H1 (cell line): ENCODE results near the gene MYNN. TPM values are rescaled to one million over a fixed set of nuclear protein-coding genes. Genes with fewer than 3 reads are reported as not detected.

ENCODE experiments used
- CTCF ChIA-PET: fragments of 300-600 bp; sonication (Branson Sonifier 250); formaldehyde crosslinking; loops from one replicate; lab custom pipeline; 2021; ENCODE audit not compliant: partially characterized antibody; lab: Charles Lee
- POLR2A ChIA-PET: fragments of 300-600 bp; sonication (Branson Sonifier 250); formaldehyde crosslinking; loops from one replicate; lab custom pipeline; 2021; ENCODE audit warnings: inconsistent platforms; ENCODE audit not compliant: partially characterized antibody; lab: Charles Lee
- DNase-seq, 2 experiments: peaks; one replicate each; pipeline versions ENCODE4 v3.0.0 to v3.0.0-alpha.2; 2010 to 2022; ENCODE audit warnings: low spot score in 2 of 2, low read depth in 1 of 2, mixed read lengths in 1 of 2
- FAIRE-seq: peaks from 2 replicates; lab custom pipeline; 2011; peaks lifted over from hg19 to GRCh38; lab: Jason Lieb, UNC
- H2AFZ ChIP-seq: 2 replicates; pipeline ENCODE4 v1.8.1; 2012; ENCODE audit warnings: low read length, inconsistent platforms
- H2AK5ac ChIP-seq: 2 replicates; pipeline ENCODE4 v1.6.1; 2013; ENCODE audit warnings: low read depth, low read length
- H2BK120ac ChIP-seq: replicated peaks from 2 replicates; pipeline ENCODE3; 2013; ENCODE audit warnings: low read depth, low read length, inconsistent platforms
- H2BK12ac ChIP-seq: 2 replicates; pipeline ENCODE4 v1.6.1; 2013; ENCODE audit warnings: low read depth, low read length
- H2BK15ac ChIP-seq: 2 replicates; pipeline ENCODE4 v1.6.1; 2013; ENCODE audit warnings: low read length
- H2BK20ac ChIP-seq: 2 replicates; pipeline ENCODE4 v1.6.1; 2013; ENCODE audit warnings: low read length
- H2BK5ac ChIP-seq: 2 replicates; pipeline ENCODE4 v1.6.1; 2013; ENCODE audit warnings: low read depth, low read length
- H3K14ac ChIP-seq: 2 replicates; pipeline ENCODE4 v1.6.1; 2013; ENCODE audit warnings: inconsistent platforms; ENCODE audit not compliant: insufficient read length
- H3K18ac ChIP-seq: 2 replicates; pipeline ENCODE4 v1.6.1; 2013; ENCODE audit warnings: low read length; ENCODE audit errors: extremely low read depth
- H3K23ac ChIP-seq: 2 replicates; pipeline ENCODE4 v1.6.1; 2013; ENCODE audit warnings: inconsistent platforms; ENCODE audit not compliant: insufficient read length
- H3K23me2 ChIP-seq: 2 replicates; pipeline ENCODE4 v1.6.1; 2013; ENCODE audit warnings: low read depth, low read length
- H3K27ac ChIP-seq: 2 replicates; pipeline ENCODE4 v1.6.1; 2011; ENCODE audit warnings: low read depth, low read length, inconsistent platforms
- H3K27me3 ChIP-seq, 4 experiments: replicated peaks in 1 of 4; 1 replicate in 1 of 4; 2 replicates in 3 of 4; pipeline versions ENCODE4 v1.6.1 to v1.8.1; 2011 to 2013; ENCODE audit warnings: low read length in 3 of 4, mild to moderate bottlenecking in 3 of 4, inconsistent platforms in 2 of 4, mixed read lengths in 2 of 4, moderate library complexity in 1 of 4; ENCODE audit not compliant: control insufficient read depth in 3 of 4, insufficient read depth in 3 of 4; ENCODE audit errors: extremely low read depth in 1 of 4
- H3K36me3 ChIP-seq, 4 experiments: 2 replicates each; pipeline versions ENCODE4 v1.6.1 to v1.8.1; 2011 to 2013; ENCODE audit warnings: mild to moderate bottlenecking in 4 of 4, low read length in 3 of 4, moderate library complexity in 2 of 4, control low read depth in 1 of 4, inconsistent platforms in 1 of 4; ENCODE audit not compliant: insufficient read depth in 4 of 4, control insufficient read depth in 2 of 4
- H3K4ac ChIP-seq: replicated peaks from 2 replicates; pipeline ENCODE3; 2013; ENCODE audit warnings: low read length, low read depth, mixed read lengths, inconsistent platforms; ENCODE audit not compliant: insufficient read length
- H3K4me1 ChIP-seq, 4 experiments: replicated peaks in 1 of 4; 1 replicate in 1 of 4; 2 replicates in 3 of 4; pipeline versions ENCODE4 v1.6.1 to v1.8.1; 2011 to 2013; ENCODE audit warnings: low read length in 3 of 4, inconsistent platforms in 2 of 4, mixed read lengths in 1 of 4; ENCODE audit not compliant: insufficient read depth in 4 of 4, control insufficient read depth in 3 of 4
- H3K4me2 ChIP-seq, 2 experiments: 2 replicates each; pipeline versions ENCODE4 v1.6.1 to v1.8.1; 2011 to 2013; ENCODE audit warnings: low read depth in 2 of 2, low read length in 2 of 2, control low read depth in 1 of 2, inconsistent platforms in 1 of 2, mild to moderate bottlenecking in 1 of 2; ENCODE audit not compliant: insufficient read depth in 1 of 2
- H3K4me3 ChIP-seq, 4 experiments: fragments of 200-600, 300-600 bp in 1 of 4; sonication (generic), shearing (Covaris generic), sonication (Bioruptor Twin) in 1 of 4; 2 replicates each; pipeline versions ENCODE4 v1.5.1 to v1.8.1; 2011 to 2016; ENCODE audit warnings: low read length in 4 of 4, low read depth in 3 of 4, control low read depth in 2 of 4, inconsistent platforms in 2 of 4, mild to moderate bottlenecking in 2 of 4, mixed read lengths in 1 of 4, moderate library complexity in 1 of 4; ENCODE audit not compliant: insufficient read depth in 2 of 4; ENCODE audit errors: extremely low read depth in 1 of 4
- H3K56ac ChIP-seq: replicated peaks from 2 replicates; pipeline ENCODE3; 2013; ENCODE audit warnings: low read depth, mild to moderate bottlenecking, mixed read lengths, low read length, inconsistent platforms; ENCODE audit not compliant: insufficient read length
- H3K79me1 ChIP-seq: 2 replicates; pipeline ENCODE4 v1.6.1; 2013; ENCODE audit warnings: low read depth, low read length, control low read depth
- H3K79me2 ChIP-seq, 2 experiments: 2 replicates each; pipeline versions ENCODE4 v1.6.1 to v1.8.1; 2012 to 2013; ENCODE audit warnings: low read length in 2 of 2, mild to moderate bottlenecking in 2 of 2, inconsistent platforms in 1 of 2; ENCODE audit not compliant: insufficient read depth in 2 of 2, control insufficient read depth in 1 of 2
- H3K9ac ChIP-seq, 4 experiments: replicated peaks in 1 of 4; 1 replicate in 1 of 4; 2 replicates in 3 of 4; pipeline versions ENCODE4 v1.6.1 to v1.8.1; 2011 to 2013; ENCODE audit warnings: low read depth in 3 of 4, low read length in 3 of 4, control low read depth in 2 of 4, mild to moderate bottlenecking in 2 of 4, moderate library complexity in 2 of 4, inconsistent platforms in 1 of 4; ENCODE audit errors: extremely low read depth in 1 of 4
- H3K9me3 ChIP-seq, 2 experiments: 2 replicates each; pipeline versions ENCODE4 v1.6.1 to v1.8.1; 2012 to 2013; ENCODE audit warnings: mild to moderate bottlenecking in 2 of 2, moderate library complexity in 2 of 2, control low read depth in 1 of 2, inconsistent platforms in 1 of 2, low read depth in 1 of 2, low read length in 1 of 2, mixed read lengths in 1 of 2; ENCODE audit not compliant: insufficient read depth in 2 of 2
- H4K20me1 ChIP-seq, 2 experiments: replicated peaks in 1 of 2; 2 replicates each; pipeline versions ENCODE3 to v1.8.1; 2011 to 2013; ENCODE audit warnings: inconsistent platforms in 2 of 2, low read length in 2 of 2, mild to moderate bottlenecking in 1 of 2; ENCODE audit not compliant: insufficient read depth in 2 of 2, control insufficient read depth in 1 of 2
- H4K5ac ChIP-seq: 2 replicates; pipeline ENCODE4 v1.6.1; 2013; ENCODE audit warnings: low read length, low read depth, mixed read lengths, inconsistent platforms; ENCODE audit not compliant: insufficient read length
- H4K8ac ChIP-seq: 2 replicates; pipeline ENCODE4 v1.8.0; 2013; ENCODE audit warnings: mild to moderate bottlenecking, moderate library complexity, low read length, inconsistent platforms; ENCODE audit not compliant: insufficient read depth; ENCODE audit errors: extremely low read depth
- H4K91ac ChIP-seq: replicated peaks from 2 replicates; pipeline ENCODE3; 2013; ENCODE audit warnings: low read length, mixed read lengths, inconsistent platforms; ENCODE audit not compliant: insufficient read length
- EGR1 ChIP-seq: IDR thresholded peaks from 2 replicates; pipeline ENCODE4 v1.6.1; 2011; ENCODE audit warnings: low read depth, low read length, borderline replicate concordance
- GTF2F1 ChIP-seq: IDR thresholded peaks from 2 replicates; pipeline ENCODE4 v1.6.1; 2012; ENCODE audit warnings: low read depth, low read length, improper control_type of control experiment, borderline replicate concordance
- RBBP5 ChIP-seq: IDR thresholded peaks from 2 replicates; pipeline ENCODE4 v1.7.1; 2012; ENCODE audit warnings: low read depth, mild to moderate bottlenecking, inconsistent platforms, low read length, moderate library complexity, borderline replicate concordance
- SAP30 ChIP-seq: fragments of 300-600 bp; sonication (generic); IDR thresholded peaks from 2 replicates; pipeline ENCODE4 v1.7.1; 2012; ENCODE audit warnings: low read length, moderate library complexity, mild to moderate bottlenecking, inconsistent platforms; ENCODE audit not compliant: insufficient read depth, insufficient replicate concordance
- SIX5 ChIP-seq: IDR thresholded peaks from 2 replicates; pipeline ENCODE4 v1.6.1; 2011; ENCODE audit warnings: mild to moderate bottlenecking, low read depth, low read length
- SP1 ChIP-seq: IDR thresholded peaks from 2 replicates; pipeline ENCODE4 v1.6.1; 2011; ENCODE audit warnings: low read depth, low read length
- TBP ChIP-seq: IDR thresholded peaks from 2 replicates; pipeline ENCODE4 v1.6.1; 2011; ENCODE audit warnings: low read depth, low read length, improper control_type of control experiment
- WGBS, 2 experiments: shearing (Covaris generic) in 1 of 2; methylation state at CpG; one replicate each; pipeline versions ENCODE4 v1.1.6 to v1.1.7; 2013 to 2015; ENCODE audit warnings: low lambda C conversion rate in 2 of 2, mixed read lengths in 2 of 2, inconsistent platforms in 1 of 2, low coverage in 1 of 2, missing lambda C conversion rate in 1 of 2; ENCODE audit not compliant: insufficient replicate concordance in 2 of 2, insufficient coverage in 1 of 2, insufficient read length in 1 of 2; ENCODE audit errors: extremely low coverage in 1 of 2, missing lambda C conversion rate in 1 of 2; 5-methylcytosine and 5-hydroxymethylcytosine counted together
- polyA plus RNA-seq, 7 experiments: library from polyadenylated mRNA; depleted of rRNA in 3 of 7; stranded (reverse) in 5 of 7; unstranded in 2 of 7; fragments of >200 nt in 5 of 7; fragments of 200-250 nt in 2 of 7; gene quantifications; 1 replicate in 5 of 7; 2 replicates in 1 of 7; 4 replicates in 1 of 7; pipeline versions ENCODE4 v1.2.1 to v1.2.3, GENCODE V29; 2011 to 2013; ENCODE audit warnings: missing spikeins in 2 of 7, mixed read lengths in 2 of 7
- total RNA-seq: library from RNA; stranded (reverse); fragmentation: NEBNext Ultra II Directional; extraction: Animal tissue kit (Norgen Biotek cat#: 25700); gene quantifications from 2 replicates; pipeline ENCODE4 v1.2.1, GENCODE V29; 2021
- TF ChIP-seq, protein P1 (sequence below), 3 experiments: IDR thresholded peaks; 1 replicate in 2 of 3; 2 replicates in 1 of 3; pipeline versions ENCODE4 v1.5.1 to v1.6.1; 2011; ENCODE audit warnings: low read length in 3 of 3, mild to moderate bottlenecking in 3 of 3, inconsistent platforms in 2 of 3, low read depth in 1 of 3, moderate library complexity in 1 of 3; ENCODE audit not compliant: insufficient read depth in 1 of 3; ENCODE audit errors: control extremely low read depth in 1 of 3

Gene MYNN
- total and polyA plus RNA-seq, 2 of the 8 experiments (the other 6 are each of a cell fraction or from before 2014, with no cell fraction given): 7.3 to 15.2 TPM

DNA sequence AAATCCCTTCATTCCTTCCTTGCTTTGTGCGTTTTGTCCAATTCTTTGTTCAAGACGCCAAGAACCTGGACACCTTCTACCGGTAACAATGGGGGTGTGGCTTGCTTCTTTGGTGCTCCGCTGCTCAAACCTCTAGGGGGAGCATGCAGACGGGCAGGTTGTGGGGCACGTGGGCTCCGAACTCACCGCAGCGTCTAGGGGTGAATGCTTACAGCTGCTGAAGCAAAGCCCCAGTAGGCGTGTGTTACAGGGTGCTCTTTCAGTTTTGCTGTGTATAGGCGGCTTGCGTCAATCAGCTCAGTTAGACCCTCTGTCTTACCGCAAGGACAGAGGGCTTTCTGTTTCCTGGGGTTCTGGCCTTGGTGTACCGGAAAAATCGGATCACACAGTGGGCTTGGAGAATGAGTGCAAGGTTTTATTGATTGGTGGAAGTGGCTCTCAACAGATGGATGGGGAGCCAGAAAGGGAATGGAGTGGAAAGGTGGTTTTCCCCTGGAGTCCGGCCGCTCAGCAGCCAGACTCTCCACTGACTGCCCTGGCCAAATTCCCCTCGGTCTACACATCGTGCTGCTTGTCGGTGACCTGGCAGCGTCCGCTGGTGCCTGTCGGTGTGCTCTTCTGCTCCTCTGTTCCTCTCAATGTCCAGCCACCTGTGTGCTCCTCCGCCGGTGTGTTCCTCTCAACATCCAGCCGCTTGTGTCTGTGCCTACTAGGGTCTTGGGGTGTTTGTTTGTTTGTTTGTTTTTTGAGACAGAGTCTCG lies 40.7 kb downstream of the MYNN start:
- H3K23ac ChIP-seq: no peak overlapping the region
- H3K79me2 ChIP-seq: no peaks in the 10 kb centered on the region
- no peak overlapping the region for H3K4ac ChIP-seq
- peak overlapping the region; percentile 98 for H2AFZ ChIP-seq
- H4K91ac ChIP-seq: peak overlapping the region; percentile 93
- no peak overlapping the region for H3K56ac ChIP-seq
- peak overlapping the region; percentile 76; the same call in 1 of the 2 replicates for H2BK15ac ChIP-seq
- no peak overlapping the region for H3K27ac ChIP-seq
- H3K79me1 ChIP-seq: no peaks in the 10 kb centered on the region
- H3K23me2 ChIP-seq: peaks cover 4% of the 10 kb centered on the region; the same call in 1 of the 2 replicates
- H3K9me3 ChIP-seq: no peaks in the 10 kb centered on the region; a peak in 1 of 4 replicates
- peaks cover 7 to 20% (median 10%) of the 10 kb centered on the region in 4 experiments; a peak in 6 of 7 replicates for H3K4me1 ChIP-seq
- H3K18ac ChIP-seq: peak overlapping the region; percentile 66; the same call in 1 of the 2 replicates
- H2BK20ac ChIP-seq: no peak overlapping the region
- FAIRE-seq (peak; percentile 66), DNase-seq (peak; percentile 54 to 68)
- POLR2A ChIA-PET: interaction anchor here (1.2 kb wide), 1 partner anchor 153 kb away, joined by 5 read pairs; the partner anchor contains the start of gene SEC62
- no peak overlapping the region for H4K5ac ChIP-seq
- CTCF ChIA-PET: interaction anchor here (0.6 to 1.2 kb wide), 5 partner anchors 21 to 1751 kb away, joined by 3 read pairs; no protein-coding TSS in a partner anchor
- H3K4me3 ChIP-seq: peak overlapping the region in 1 of 4 experiments; percentile 73; a peak in 2 of 8 replicates
- H3K14ac ChIP-seq: no peak overlapping the region
- peak overlapping the region; percentile 77; the same call in 1 of the 2 replicates for H2BK12ac ChIP-seq
- H3K27me3 ChIP-seq: peaks cover 0 to 7% (median 4%) of the 10 kb centered on the region in 4 experiments; a peak in 6 of 7 replicates
- H2AK5ac ChIP-seq: no peak overlapping the region
- no peaks in the 10 kb centered on the region for H3K36me3 ChIP-seq
- peak overlapping the region; percentile 86 for H4K8ac ChIP-seq
- H2BK5ac ChIP-seq: no peak overlapping the region
- no peaks in the 10 kb centered on the region for H4K20me1 ChIP-seq
- H3K9ac ChIP-seq: no peak overlapping the region
- H3K4me2 ChIP-seq: peak overlapping the region; percentile 79 to 93
- no peak overlapping the region for H2BK120ac ChIP-seq
- WGBS, 2 experiments: 58% methylated on average over 27 of the region's 27 CpGs; no CpG with 5 or more reads in 1 of the 2 experiments
- TF ChIP-seq SAP30 (no peak), SP1 (no peak), RBBP5 (no peak), TBP (no peak), EGR1 (no peak), SIX5 (no peak), GTF2F1 (no peak)
- TF ChIP-seq, protein P1, sequence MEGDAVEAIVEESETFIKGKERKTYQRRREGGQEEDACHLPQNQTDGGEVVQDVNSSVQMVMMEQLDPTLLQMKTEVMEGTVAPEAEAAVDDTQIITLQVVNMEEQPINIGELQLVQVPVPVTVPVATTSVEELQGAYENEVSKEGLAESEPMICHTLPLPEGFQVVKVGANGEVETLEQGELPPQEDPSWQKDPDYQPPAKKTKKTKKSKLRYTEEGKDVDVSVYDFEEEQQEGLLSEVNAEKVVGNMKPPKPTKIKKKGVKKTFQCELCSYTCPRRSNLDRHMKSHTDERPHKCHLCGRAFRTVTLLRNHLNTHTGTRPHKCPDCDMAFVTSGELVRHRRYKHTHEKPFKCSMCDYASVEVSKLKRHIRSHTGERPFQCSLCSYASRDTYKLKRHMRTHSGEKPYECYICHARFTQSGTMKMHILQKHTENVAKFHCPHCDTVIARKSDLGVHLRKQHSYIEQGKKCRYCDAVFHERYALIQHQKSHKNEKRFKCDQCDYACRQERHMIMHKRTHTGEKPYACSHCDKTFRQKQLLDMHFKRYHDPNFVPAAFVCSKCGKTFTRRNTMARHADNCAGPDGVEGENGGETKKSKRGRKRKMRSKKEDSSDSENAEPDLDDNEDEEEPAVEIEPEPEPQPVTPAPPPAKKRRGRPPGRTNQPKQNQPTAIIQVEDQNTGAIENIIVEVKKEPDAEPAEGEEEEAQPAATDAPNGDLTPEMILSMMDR (IDR thresholded peaks at IDR 0.05; ENCODE audit: control extremely low read depth in 1 of 3, insufficient read depth in 1 of 3, low read depth in 1 of 3, low read length in 3 of 3): peak; percentile 46 to 82 (median 78)
